NCI-H1694 treated with DMSO at 0.1 percent for 48 hours (cell line): ENCODE results near the gene KDELR3.
"Not testable (repeated sequence)": the region's sequence is repeated elsewhere in the genome, so short reads cannot be mapped to it uniquely, and the experiment has no call there.

ENCODE experiments used
- DNase-seq: peaks from one replicate; lab custom pipeline; 2025; lab: John Stamatoyannopoulos, UW

KDELR3 gene

DNA sequence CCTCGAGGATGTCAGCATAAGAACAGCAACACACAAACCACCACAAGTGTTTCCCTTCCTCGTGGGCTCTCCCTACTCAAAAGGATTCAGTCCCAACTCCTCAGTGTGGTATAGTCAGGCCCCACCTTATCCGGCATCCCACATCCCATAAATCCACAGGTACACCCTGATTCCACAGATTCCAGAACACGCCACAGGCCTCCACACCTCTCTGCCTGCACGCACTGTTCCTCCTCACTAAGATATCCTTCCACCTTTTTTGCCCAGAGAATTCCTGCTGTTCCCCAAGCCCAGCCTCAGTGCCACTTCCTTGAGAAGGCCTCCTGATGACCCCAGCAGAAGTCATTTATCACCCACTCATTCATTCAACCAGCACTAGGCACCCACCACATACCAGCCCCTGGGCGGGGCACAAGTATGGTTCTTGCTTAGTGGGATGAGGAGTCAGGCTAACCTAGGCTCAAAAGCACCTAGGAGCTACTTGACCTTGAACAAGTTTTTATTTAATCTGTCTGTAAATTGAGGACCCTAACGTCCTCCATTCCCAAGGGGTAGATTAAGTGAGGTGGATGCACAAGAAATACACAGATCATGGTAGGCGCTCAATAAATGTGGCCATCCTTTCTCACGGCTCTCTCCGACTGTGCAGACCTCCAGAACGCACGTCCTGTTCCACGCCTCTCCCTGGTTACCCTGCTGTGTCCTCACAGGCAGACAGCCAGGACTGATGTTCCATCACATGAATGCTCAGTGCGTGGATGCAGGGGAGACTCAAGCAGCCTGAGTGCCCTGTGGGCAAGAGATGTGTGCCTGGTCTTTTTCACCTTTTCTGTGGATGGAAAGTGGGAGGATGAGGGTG lies 10.8 kb upstream of the KDELR3 start:
- DNase-seq = no peak

GRCh38 chr22:38460426-38460840 lies 7.5 kb upstream of the KDELR3 start:
- DNase-seq = no peak

DNA sequence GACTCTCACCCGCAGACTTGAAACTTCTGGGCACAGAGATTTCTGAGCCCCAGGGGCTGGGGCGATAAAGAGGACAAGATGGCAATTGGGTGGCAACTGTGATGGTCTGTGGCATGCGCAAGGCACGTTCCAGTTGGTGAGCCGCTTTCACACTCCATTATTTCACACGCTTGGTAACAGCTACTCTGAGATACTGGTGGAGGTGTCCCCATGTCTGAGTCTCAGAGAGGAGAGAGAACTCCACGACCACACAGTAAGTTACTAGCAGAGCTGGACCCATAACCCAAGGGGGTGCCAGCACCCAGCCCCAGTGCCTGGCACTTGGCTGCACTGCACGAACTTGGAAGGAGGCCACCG lies 6.9 kb upstream of the KDELR3 start:
- peak; percentile 21 for DNase-seq

DNA sequence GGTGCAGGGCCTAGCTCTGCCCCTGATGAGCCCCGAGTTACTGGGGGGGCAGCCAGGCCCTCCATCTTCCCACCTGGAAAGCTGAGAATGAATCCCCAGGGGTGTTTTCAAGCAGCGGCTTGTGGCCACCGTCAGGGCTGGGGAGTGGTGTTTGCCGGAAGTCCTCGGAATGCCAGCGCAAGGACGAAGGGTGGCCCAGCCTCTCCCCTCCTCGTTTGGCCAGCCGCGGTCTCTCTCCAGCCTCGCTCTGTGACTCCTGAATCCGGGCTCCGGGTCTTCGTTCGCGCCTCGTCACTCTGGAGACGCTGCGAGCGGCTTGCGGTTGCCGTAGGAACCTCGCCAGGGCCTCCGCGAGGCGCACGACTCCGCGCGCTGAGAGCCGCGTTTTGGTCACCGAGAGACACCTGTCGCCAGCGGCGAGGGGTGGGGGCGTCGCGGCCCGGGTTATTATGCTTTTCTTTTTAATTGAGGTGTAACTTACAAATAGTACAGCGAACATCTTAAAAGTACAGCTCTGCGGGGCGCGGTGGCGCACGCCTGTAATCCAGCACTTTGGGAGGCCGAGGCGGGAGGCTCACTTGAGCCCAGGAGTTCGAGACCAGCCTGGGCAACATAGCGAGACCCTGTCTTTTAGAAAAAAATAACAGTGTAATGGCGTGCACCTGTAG lies 6.3 kb upstream of the KDELR3 start:
- DNase-seq = peak; percentile 52

GRCh38 chr22:38462960-38463784 lies 4.7 kb upstream of the KDELR3 start:
- DNase-seq = no peak

GRCh38 chr22:38464992-38465672 lies 2.8 kb upstream of the KDELR3 start:
- no peak for DNase-seq

- no peak for DNase-seq
These were observed 2.0 kb upstream of the KDELR3 start for GRCh38 chr22:38465673-38466490.

DNA sequence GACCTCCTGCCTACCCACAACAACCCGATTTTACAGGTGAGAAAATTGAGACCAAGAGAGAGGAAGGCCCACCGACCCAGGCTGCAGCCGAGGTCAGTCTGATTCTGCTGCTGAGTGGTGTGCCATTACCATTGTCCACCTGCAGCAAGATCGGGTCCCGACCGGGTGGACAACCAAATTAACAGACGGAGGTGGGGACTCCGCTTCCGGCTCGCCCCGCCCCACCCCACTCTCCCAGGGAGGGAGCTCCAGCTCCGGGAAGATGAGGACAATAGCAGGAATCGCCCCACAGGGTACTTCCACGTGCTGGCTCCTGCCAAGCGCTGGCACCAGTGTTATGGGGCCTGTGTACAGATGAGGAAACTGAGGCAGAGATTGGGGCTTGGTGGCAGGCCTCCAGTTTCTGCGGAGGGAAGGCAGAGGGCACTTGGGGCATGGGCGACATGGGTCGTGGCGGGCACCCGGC lies 425 bp upstream of the KDELR3 start:
- no peak for DNase-seq

GRCh38 chr22:38468443-38469305 lies 778 bp downstream of the KDELR3 start:
- no peak for DNase-seq

- DNase-seq = no peak
These were observed 1.4 kb downstream of the KDELR3 start for GRCh38 chr22:38469306-38469781.

DNA sequence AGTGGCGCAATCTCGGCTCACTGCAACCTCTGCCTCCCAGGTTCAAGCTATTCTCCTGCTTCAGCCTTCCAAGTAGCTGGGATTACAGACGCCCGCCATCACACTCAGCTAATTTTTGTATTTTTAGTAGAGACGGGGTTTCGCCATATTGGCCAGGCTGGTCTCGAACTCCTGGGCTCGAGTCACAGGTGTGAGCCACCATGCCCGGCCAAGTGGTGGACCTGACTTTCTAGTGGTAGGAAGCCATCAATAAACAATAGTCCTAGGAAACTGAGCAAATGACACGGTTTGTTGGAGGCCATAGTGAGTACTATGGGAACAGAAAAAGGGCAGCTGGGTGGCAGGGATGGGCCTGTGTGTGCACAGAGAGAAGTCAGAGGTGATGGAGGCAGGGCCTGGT lies 2.3 kb downstream of the KDELR3 start:
- DNase-seq = not testable (repeated sequence)

DNA sequence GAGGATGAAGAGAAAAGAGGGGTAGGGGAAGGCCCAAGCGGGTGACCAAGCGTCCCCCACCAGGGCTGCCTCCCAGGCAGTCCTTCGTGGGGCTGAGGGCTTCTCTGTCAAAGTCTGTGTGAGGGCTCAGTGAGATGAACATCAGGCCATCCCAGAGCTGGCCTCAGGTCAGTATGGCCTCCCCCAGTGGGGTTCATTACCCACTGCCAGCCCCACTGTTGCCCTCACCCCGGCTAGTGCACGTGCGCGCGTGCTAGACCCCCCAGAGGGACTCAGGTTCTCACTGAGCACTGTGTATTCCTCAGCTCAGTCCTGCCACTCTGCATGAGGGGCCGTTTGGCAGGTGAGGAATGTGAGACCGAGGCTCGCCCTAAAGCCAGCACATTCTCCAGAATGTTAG lies 3.3 kb downstream of the KDELR3 start:
- DNase-seq = no peak

DNA sequence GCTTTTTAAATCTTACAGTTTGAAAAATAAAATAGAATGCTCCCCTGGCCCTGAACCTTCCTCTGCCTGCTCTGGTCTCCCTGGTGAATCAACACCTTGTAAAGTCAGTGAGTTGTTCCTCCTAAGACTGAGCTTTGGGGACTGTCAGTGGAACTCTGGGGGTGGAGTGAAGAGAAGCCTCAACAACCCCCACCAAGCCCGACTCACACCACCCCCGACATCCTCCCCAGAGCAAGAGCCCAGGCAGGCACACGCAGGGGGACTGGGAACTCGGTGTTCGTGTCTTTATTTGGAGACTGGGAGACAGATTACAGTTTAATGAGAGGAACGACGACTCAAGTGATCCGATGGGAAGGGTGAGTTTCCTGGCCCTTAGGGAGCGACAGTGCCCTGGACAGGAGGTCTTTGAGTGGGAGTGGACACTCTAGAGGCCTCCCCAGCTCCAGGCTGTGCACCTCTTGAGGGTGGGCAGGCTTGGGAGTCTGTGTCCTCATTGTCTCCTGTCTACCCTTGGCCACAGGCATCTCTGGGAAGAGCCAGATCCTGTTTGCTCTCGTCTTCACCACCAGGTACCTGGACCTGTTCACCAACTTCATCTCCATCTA lies 6.2 kb downstream of the KDELR3 start:
- DNase-seq = no peak

GRCh38 chr22:38477585-38477984 lies 9.7 kb downstream of the KDELR3 start:
- no peak for DNase-seq

DNA sequence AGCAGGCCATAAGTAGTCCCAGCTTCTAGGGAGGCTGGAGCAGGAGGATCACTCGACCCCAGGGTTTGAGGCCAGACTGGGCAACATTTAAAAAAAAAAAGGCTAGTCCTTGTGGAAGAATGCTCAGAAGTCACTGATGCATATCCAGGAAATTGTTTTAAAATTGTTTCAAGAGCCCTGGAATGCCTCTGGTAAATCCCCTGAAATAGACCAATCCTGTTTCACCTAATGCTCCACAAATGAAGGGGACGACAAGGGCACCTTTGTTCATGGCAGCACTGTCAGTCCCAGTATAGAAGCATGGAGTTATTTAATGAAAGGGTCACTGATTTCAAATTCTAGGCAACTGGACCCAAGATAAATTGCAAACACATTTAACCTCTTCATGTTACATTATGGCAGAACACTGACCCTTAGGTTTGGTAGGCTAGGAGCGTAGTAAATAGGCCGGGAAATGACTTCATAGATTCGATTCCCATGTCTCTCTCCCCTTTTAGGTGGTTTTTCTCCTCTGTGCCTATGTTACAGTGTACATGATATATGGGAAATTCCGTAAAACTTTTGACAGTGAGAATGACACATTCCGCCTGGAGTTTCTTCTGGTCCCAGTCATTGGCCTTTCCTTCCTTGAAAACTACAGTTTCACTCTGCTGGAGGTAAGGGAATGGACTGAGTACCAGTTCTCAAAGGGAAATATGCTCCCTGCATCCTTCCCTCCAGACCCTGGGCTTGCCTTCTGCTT lies 11.4 kb downstream of the KDELR3 start:
- no peak for DNase-seq

DNA sequence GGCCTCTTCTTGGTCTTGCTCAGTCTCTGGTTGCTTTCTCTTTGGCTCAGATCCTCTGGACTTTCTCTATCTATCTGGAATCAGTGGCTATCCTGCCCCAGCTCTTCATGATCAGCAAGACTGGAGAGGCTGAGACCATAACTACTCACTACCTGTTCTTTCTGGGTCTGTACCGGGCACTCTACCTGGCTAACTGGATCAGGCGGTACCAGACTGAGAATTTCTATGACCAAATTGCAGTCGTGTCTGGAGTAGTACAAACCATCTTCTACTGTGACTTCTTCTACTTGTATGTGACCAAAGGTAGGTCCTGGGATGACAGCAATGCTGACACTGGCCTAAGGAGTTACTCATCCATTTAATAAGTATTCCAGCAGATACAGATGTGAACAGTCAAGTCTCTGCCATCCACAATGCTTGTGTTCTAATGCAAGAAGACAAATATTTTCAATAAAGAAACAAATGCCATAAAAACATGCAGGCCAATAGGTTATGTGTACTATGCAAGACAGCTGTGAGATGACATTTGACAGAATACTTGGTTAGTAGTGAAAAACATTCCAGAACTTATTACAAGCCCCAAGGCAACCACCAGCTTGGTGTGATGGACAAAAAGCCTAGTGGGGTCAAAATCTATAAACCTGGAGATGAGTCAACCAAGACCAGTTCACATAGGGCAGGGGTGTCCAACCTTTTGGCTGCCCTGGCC lies 13.4 kb downstream of the KDELR3 start:
- no peak for DNase-seq

GRCh38 chr22:38481871-38482332 lies 14.0 kb downstream of the KDELR3 start:
- no peak for DNase-seq
